HEK293 (cell line): ENCODE measurements around the gene RNASE8.

ENCODE experiments used
- CTCF ChIA-PET: fragments of 350-600 bp; formaldehyde crosslinking; extraction: SDS; loops from one replicate; lab custom pipeline; 2021; ENCODE audit warnings: antibody characterized with exemption; lab: Yijun Ruan, JAX
- POLR2A ChIA-PET: fragments of 300-600 bp; formaldehyde crosslinking; extraction: SDS; loops from one replicate; lab custom pipeline; 2020; ENCODE audit warnings: antibody characterized with exemption, inconsistent platforms; lab: Yijun Ruan, JAX
- H3K27ac ChIP-seq: fragments of 200-500 bp; sonication (Bioruptor generic); 2 replicates; pipeline ENCODE4 v1.5.1; 2014; ENCODE audit warnings: low read depth, low read length, control low read depth, inconsistent platforms; ENCODE audit errors: extremely low read depth
- H3K36me3 ChIP-seq, 2 experiments: fragments of 200-500 bp in 1 of 2; sonication (Bioruptor generic) in 1 of 2; 1 replicate in 1 of 2; 2 replicates in 1 of 2; pipeline ENCODE4 v1.5.1; 2014 to 2017; ENCODE audit warnings: inconsistent platforms in 2 of 2, low read length in 2 of 2; ENCODE audit not compliant: control insufficient read depth in 2 of 2, insufficient read depth in 1 of 2
- H3K4me1 ChIP-seq: fragments of 200-500 bp; sonication (Bioruptor generic); 2 replicates; pipeline ENCODE4 v1.5.1; 2014; ENCODE audit warnings: mild to moderate bottlenecking, low read length, inconsistent platforms; ENCODE audit not compliant: control insufficient read depth, insufficient read depth
- H3K4me3 ChIP-seq: 2 replicates; pipeline ENCODE4 v1.5.1; 2011; ENCODE audit warnings: low read depth, mild to moderate bottlenecking, control low read depth, low read length, moderate library complexity
- H3K9me3 ChIP-seq: fragments of 200-500 bp; sonication (Bioruptor generic); 2 replicates; pipeline ENCODE4 v1.5.1; 2014; ENCODE audit warnings: low read depth, low read length, inconsistent platforms; ENCODE audit not compliant: control insufficient read depth, insufficient read depth
- ATF2 ChIP-seq: fragments of 450-650 bp; formaldehyde crosslinking; IDR thresholded peaks from 2 replicates; pipeline ENCODE4 v1.5.1; 2016; ENCODE audit warnings: missing biosample characterization, missing genetic modification characterization, low read depth
- GLIS1 ChIP-seq: fragments of 450-650 bp; formaldehyde crosslinking; IDR thresholded peaks from 2 replicates; pipeline ENCODE4 v1.5.1; 2016; ENCODE audit warnings: missing biosample characterization, missing genetic modification characterization
- HOXC10 ChIP-seq: sonication (generic); formaldehyde crosslinking; IDR thresholded peaks from 2 replicates; pipeline ENCODE4 v1.8.1; 2023; ENCODE audit warnings: mild to moderate bottlenecking, missing genetic modification reagents
- KLF7 ChIP-seq: fragments of 450-650 bp; formaldehyde crosslinking; IDR thresholded peaks from 2 replicates; pipeline ENCODE4 v1.5.1; 2016; ENCODE audit warnings: missing biosample characterization, missing genetic modification characterization, borderline replicate concordance
- PRDM1 ChIP-seq: fragments of 450-650 bp; formaldehyde crosslinking; IDR thresholded peaks from 2 replicates; pipeline ENCODE4; 2016; ENCODE audit warnings: missing biosample characterization, missing genetic modification characterization
- ZEB2 ChIP-seq: fragments of 450-650 bp; formaldehyde crosslinking; IDR thresholded peaks from 2 replicates; pipeline ENCODE4 v1.5.1; 2016; ENCODE audit warnings: missing biosample characterization, missing genetic modification characterization
- ZIC2 ChIP-seq: fragments of 450-650 bp; formaldehyde crosslinking; IDR thresholded peaks from 2 replicates; pipeline ENCODE4 v1.5.1; 2016; ENCODE audit warnings: missing biosample characterization, missing genetic modification characterization
- ZNF114 ChIP-seq: fragments of 450-650 bp; formaldehyde crosslinking; IDR thresholded peaks from 2 replicates; pipeline ENCODE4 v1.5.0; 2017; ENCODE audit warnings: missing biosample characterization, missing genetic modification characterization
- ZNF155 ChIP-seq: fragments of 450-650 bp; formaldehyde crosslinking; IDR thresholded peaks from 2 replicates; pipeline ENCODE4 v1.5.1; 2016; ENCODE audit warnings: missing biosample characterization, missing genetic modification characterization
- ZNF16 ChIP-seq: fragments of 450-650 bp; formaldehyde crosslinking; IDR thresholded peaks from 2 replicates; pipeline ENCODE4 v1.5.1; 2016; ENCODE audit warnings: low read depth, missing biosample characterization, missing genetic modification characterization
- ZNF211 ChIP-seq: fragments of 450-650 bp; formaldehyde crosslinking; IDR thresholded peaks from 2 replicates; pipeline ENCODE4 v1.5.1; 2016; ENCODE audit warnings: low read depth, missing biosample characterization, missing genetic modification characterization
- ZNF221 ChIP-seq: fragments of 450-650 bp; formaldehyde crosslinking; IDR thresholded peaks from 2 replicates; pipeline ENCODE4 v1.5.1; 2017; ENCODE audit warnings: missing biosample characterization, missing genetic modification characterization, borderline replicate concordance
- ZNF266 ChIP-seq: fragments of 450-650 bp; formaldehyde crosslinking; IDR thresholded peaks from 2 replicates; pipeline ENCODE4 v1.5.1; 2016; ENCODE audit warnings: missing biosample characterization, missing genetic modification characterization, low read depth
- ZNF274 ChIP-seq, 2 experiments: fragments of 200-500 bp in 1 of 2; fragments of 450-650 bp in 1 of 2; sonication (Bioruptor generic) in 1 of 2; formaldehyde crosslinking in 1 of 2; IDR thresholded peaks; 2 replicates each; pipeline versions ENCODE4 v1.5.1 to v1.6.1; 2014 to 2016; ENCODE audit warnings: borderline replicate concordance in 1 of 2, inconsistent platforms in 1 of 2, low read length in 1 of 2, missing biosample characterization in 1 of 2, missing genetic modification characterization in 1 of 2
- ZNF341 ChIP-seq: fragments of 450-650 bp; formaldehyde crosslinking; IDR thresholded peaks from 2 replicates; pipeline ENCODE4; 2016; ENCODE audit warnings: low read depth, missing biosample characterization, missing genetic modification characterization
- ZNF449 ChIP-seq: fragments of 450-650 bp; formaldehyde crosslinking; IDR thresholded peaks from 2 replicates; pipeline ENCODE4 v1.5.1; 2017; ENCODE audit warnings: missing biosample characterization, mild to moderate bottlenecking, missing genetic modification characterization, moderate library complexity
- ZNF48 ChIP-seq: fragments of 450-650 bp; formaldehyde crosslinking; IDR thresholded peaks from 2 replicates; pipeline ENCODE4 v1.5.1; 2016; ENCODE audit warnings: missing biosample characterization, missing genetic modification characterization
- ZNF626 ChIP-seq: fragments of 450-650 bp; sonication (Bioruptor Pico); formaldehyde crosslinking; IDR thresholded peaks from 2 replicates; pipeline ENCODE4 v1.5.1; 2018; ENCODE audit warnings: missing biosample characterization, missing genetic modification characterization, inconsistent platforms
- ZSCAN23 ChIP-seq: fragments of 450-650 bp; formaldehyde crosslinking; IDR thresholded peaks from 2 replicates; pipeline ENCODE4 v1.5.1; 2016; ENCODE audit warnings: missing biosample characterization, missing genetic modification characterization
- ZSCAN5A ChIP-seq: fragments of 450-650 bp; formaldehyde crosslinking; IDR thresholded peaks from 2 replicates; pipeline ENCODE4 v1.5.1; 2016; ENCODE audit warnings: missing biosample characterization, missing genetic modification characterization
- TF ChIP-seq, protein P1 (sequence below): fragments of 450-650 bp; formaldehyde crosslinking; IDR thresholded peaks from 2 replicates; pipeline ENCODE4 v1.5.1; 2016; ENCODE audit warnings: missing biosample characterization, missing genetic modification characterization
- TF ChIP-seq, protein P2 (sequence below): fragments of 450-650 bp; formaldehyde crosslinking; IDR thresholded peaks from 2 replicates; pipeline ENCODE4 v1.5.1; 2016; ENCODE audit warnings: missing biosample characterization, missing genetic modification characterization

Gene RNASE8

DNA sequence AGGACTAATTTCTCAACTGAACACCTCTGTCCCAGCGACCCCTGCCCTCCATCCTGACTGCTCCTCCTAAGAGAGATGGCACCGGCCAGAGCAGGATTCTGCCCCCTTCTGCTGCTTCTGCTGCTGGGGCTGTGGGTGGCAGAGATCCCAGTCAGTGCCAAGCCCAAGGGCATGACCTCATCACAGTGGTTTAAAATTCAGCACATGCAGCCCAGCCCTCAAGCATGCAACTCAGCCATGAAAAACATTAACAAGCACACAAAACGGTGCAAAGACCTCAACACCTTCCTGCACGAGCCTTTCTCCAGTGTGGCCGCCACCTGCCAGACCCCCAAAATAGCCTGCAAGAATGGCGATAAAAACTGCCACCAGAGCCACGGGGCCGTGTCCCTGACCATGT, 14.7 kb upstream of the RNASE8 start:
- POLR2A ChIA-PET: no interaction called here
- no peaks in the 10 kb centered on the region for H3K4me1 ChIP-seq
- no peaks in the 10 kb centered on the region for H3K9me3 ChIP-seq
- no peak overlapping the region for H3K27ac ChIP-seq
- CTCF ChIA-PET: interaction anchor here (0.7 to 7.0 kb wide), 7 partner anchors 10 to 333 kb away, joined by 3 to 206 read pairs (median 6); no protein-coding TSS in a partner anchor
- no peaks in the 10 kb centered on the region for H3K36me3 ChIP-seq
- TF ChIP-seq ATF2 (tag by site-specific recombination) (0 out of 2 replicates have a peak, but pooled peaks have one; percentile 5), ZNF221 (tag by site-specific recombination) (no peak), ZNF211 (tag by site-specific recombination) (no peak), ZNF266 (tag by site-specific recombination) (no peak), HOXC10 (CRISPR knock-in tag) (no peak)
- TF ChIP-seq, all 188 proteins: peak for 1
- no peak overlapping the region for H3K4me3 ChIP-seq

DNA sequence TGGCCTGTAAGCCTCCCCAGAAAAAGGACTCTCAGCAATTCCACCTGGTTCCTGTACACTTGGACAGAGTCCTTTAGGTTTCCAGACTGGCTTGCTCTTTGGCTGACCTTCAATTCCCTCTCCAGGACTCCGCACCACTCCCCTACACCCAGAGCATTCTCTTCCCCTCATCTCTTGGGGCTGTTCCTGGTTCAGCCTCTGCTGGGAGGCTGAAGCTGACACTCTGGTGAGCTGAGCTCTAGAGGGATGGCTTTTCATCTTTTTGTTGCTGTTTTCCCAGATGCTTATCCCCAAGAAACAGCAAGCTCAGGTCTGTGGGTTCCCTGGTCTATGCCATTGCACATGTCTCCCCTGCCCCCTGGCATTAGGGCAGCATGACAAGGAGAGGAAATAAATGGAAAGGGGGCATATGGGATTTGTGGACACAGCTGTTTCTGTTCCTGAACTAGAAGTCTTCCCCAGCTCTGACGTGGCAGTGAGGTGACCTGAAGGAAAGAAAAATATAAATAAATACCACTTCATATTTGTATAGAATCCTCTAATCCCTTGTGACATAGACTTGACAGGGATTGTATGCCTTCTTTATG, 14.1 kb upstream of the RNASE8 start:
- ChIA-PET POLR2A (no interaction called here), CTCF (interaction anchor here (0.6 to 7.0 kb wide), 11 partner anchors 10 to 220 kb away, joined by 3 to 206 read pairs (median 4); partner anchors contain the start of gene TMEM253)
- TF ChIP-seq ZNF274 (IDR thresholded peaks at IDR 0.05; ENCODE audit: low read length) (no peak), ZNF274 (tag by site-specific recombination; IDR thresholded peaks at IDR 0.05; ENCODE audit: borderline replicate concordance) (no peak), PRDM1 (no peak), ZNF114 (tag by site-specific recombination) (no peak), ZNF341 (no peak), ZIC2 (tag by site-specific recombination) (no peak)
- Histone ChIP-seq H3K27ac (no peak overlapping the region), H3K4me3 (no peak overlapping the region), H3K9me3 (no peaks in the 10 kb centered on the region), H3K36me3 (no peaks in the 10 kb centered on the region), H3K4me1 (no peaks in the 10 kb centered on the region)

DNA sequence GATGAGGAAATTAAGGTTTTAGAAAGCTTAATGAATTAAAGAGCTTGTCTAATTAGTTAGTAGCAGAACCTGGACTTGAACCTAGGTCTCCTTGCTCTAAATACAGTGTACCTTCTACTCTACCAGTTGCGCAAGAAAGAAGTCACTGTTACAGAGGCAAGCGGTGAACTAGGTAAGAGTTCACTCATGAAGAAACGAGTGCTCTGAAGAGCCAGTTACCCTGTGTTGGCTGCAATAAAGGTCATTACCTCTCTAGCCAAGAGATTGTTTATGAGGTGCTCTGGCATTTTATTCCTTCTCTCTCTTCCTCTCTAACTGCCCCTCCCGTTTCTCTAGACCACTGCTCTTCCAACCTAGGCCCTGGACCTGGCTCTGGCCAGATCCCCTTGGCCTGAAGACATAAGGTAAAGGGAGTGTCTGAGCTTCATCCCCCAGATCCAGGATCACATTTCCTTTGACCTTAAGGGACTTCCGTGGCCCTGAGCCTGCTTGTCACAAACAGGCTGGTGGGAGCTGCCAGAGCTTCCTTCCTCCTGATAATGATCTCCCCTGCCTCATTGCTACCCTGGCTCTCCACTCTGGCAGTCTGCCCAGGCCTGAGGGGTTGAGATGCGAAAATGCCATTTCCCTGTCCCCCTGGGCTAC, 13.5 kb upstream of the RNASE8 start:
- Histone ChIP-seq H3K27ac (no peak overlapping the region), H3K4me1 (no peaks in the 10 kb centered on the region), H3K9me3 (no peaks in the 10 kb centered on the region), H3K4me3 (no peak overlapping the region), H3K36me3 (no peaks in the 10 kb centered on the region)
- CTCF ChIA-PET: interaction anchor here (0.6 to 7.0 kb wide), 11 partner anchors 24 to 264 kb away, joined by 3 to 206 read pairs (median 4); partner anchors contain the start of gene TMEM253
- POLR2A ChIA-PET: no interaction called here
- TF ChIP-seq ZEB2 (tag by site-specific recombination) (no peak), ZSCAN23 (tag by site-specific recombination) (no peak), ZNF16 (tag by site-specific recombination) (no peak), ZNF155 (tag by site-specific recombination) (no peak), ZNF211 (tag by site-specific recombination) (no peak), ZSCAN5A (tag by site-specific recombination) (no peak), KLF7 (tag by site-specific recombination) (no peak), ZNF626 (tag by site-specific recombination) (no peak), ZNF48 (no peak), ZNF449 (tag by site-specific recombination) (no peak), GLIS1 (no peak)
- TF ChIP-seq, protein P1, sequence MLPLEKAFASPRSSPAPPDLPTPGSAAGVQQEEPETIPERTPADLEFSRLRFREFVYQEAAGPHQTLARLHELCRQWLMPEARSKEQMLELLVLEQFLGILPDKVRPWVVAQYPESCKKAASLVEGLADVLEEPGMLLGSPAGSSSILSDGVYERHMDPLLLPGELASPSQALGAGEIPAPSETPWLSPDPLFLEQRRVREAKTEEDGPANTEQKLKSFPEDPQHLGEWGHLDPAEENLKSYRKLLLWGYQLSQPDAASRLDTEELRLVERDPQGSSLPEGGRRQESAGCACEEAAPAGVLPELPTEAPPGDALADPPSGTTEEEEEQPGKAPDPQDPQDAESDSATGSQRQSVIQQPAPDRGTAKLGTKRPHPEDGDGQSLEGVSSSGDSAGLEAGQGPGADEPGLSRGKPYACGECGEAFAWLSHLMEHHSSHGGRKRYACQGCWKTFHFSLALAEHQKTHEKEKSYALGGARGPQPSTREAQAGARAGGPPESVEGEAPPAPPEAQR: no peak
- TF ChIP-seq, protein P2, sequence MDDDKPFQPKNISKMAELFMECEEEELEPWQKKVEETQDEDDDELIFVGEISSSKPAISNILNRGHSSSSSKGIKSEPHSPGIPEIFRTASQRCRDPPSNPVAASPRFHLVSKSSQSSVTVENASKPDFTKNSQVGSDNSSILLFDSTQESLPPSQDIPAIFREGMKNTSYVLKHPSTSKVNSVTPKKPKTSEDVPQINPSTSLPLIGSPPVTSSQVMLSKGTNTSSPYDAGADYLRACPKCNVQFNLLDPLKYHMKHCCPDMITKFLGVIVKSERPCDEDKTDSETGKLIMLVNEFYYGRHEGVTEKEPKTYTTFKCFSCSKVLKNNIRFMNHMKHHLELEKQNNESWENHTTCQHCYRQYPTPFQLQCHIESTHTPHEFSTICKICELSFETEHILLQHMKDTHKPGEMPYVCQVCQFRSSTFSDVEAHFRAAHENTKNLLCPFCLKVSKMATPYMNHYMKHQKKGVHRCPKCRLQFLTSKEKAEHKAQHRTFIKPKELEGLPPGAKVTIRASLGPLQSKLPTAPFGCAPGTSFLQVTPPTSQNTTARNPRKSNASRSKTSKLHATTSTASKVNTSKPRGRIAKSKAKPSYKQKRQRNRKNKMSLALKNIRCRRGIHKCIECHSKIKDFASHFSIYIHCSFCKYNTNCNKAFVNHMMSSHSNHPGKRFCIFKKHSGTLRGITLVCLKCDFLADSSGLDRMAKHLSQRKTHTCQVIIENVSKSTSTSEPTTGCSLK (tag by site-specific recombination): no peak
